Inflammatory macrophage treated with lipopolysaccharide for 4 hours (primary cell): ENCODE results near the gene IRF2BPL.
A peak's percentile ranks its signal among the peaks of the same experiment; 100 is the strongest.

Experiments
- DNase-seq: peaks from one replicate; pipeline ENCODE4 v3.0.0-alpha.2; 2020

IRF2BPL gene

GRCh38 chr14:77028384-77029231 lies at the start of gene IRF2BPL:
Gene IRF2BPL, minus strand, starts transcription at chr14:77028708. Its CDS starts 916 bp downstream, at chr14:77027792.
- DNase-seq = peak; percentile 97

- no peak for DNase-seq
These were observed 48.5 kb upstream of the IRF2BPL start for GRCh38 chr14:77077040-77077439.

- DNase-seq = no peak
These were observed 47.7 kb upstream of the IRF2BPL start for GRCh38 chr14:77076113-77076631.

DNA sequence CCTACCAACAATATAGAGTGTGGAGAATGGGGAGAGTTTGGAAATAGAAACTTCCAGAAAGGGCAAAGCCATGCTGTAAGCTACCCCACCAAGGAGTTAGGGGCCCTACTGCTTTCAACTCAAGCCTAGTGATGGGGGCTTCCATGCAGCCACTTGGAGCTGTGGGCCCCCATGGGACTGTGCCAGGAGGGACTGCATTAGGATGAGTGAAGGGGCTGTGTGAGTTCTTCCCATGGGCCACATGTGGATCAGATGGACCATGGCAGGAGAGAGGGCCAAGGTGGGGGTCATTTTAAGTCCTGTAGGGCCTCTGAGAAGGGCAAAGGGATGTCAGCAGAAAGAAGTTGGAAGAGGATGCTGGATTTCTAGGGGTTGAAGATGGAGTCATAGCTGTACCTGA lies 46.5 kb upstream of the IRF2BPL start:
- DNase-seq = no peak

DNA sequence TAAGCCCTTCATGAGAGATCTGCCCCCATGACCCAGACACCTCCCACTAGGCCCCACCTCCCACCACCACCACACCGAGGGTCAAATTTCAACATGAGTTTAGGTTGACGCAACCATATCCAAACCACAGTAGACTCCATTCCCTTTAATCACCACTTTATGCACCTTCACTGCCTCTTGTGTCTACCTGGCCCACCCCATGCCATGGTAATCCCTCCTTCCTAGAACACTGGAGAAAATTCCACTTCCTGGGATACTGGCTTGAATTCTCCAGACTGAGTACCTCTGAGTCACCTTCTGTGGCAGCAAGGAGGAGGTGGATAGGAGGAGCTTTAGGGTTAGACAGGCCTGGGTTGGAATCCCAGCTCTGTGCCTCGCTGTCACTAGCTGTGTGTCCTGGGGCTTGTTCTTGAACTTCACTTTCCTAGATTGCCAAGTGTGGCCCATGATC lies 43.5 kb upstream of the IRF2BPL start:
- DNase-seq = no peak

GRCh38 chr14:77069551-77069950 lies 41.0 kb upstream of the IRF2BPL start:
- no peak for DNase-seq

GRCh38 chr14:77068517-77069200 lies 40.2 kb upstream of the IRF2BPL start:
- no peak for DNase-seq

DNA sequence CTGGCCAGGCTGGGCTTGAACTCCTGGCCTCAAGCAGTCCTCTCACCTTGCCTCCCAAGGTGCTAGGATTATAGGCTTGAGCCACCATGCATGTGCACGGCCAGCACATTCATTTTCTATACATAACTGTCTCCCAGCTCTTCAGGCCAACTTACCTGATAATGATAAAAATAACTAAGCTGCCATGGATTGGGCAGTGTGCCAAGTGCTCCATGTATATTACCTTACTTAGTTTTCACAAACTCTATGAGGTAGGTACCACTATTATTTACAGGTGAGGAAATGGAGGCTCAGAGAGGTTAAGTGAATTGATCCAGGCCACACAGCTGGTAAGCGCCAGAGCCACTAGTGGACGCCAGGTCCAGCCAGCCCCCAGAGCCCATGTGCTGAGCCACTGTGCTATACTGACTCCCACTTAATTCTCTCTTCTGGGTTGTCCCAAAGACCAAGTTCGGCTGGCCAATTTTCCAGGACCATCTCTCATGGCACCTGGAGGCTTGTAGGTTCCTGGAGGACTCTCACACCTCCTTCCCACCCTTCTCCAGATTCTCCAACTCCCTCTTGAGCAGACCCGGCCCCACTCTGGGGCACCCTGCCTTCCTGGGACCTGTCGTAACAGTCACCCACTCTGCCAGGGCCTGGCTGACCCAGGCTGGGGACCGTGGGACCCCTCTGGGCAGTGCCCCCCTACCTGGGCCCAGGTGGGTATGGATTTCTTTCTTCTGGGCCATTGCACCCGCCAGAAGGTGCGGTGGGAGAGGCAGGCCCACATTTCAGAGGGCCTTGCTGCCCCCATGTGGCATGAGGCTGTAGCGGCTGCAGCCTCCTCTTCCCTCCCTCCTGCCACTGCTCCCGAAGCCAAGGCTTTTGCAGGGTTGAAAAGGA lies 39.4 kb upstream of the IRF2BPL start:
- peak; percentile 57 for DNase-seq

- DNase-seq = no peak
These were observed 38.2 kb upstream of the IRF2BPL start for GRCh38 chr14:77066578-77067172.

GRCh38 chr14:77065851-77066577 lies 37.5 kb upstream of the IRF2BPL start:
- peak; percentile 41 for DNase-seq

- no peak for DNase-seq
These were observed 36.1 kb upstream of the IRF2BPL start for GRCh38 chr14:77064521-77065178.

- DNase-seq = no peak
These were observed 35.2 kb upstream of the IRF2BPL start for GRCh38 chr14:77063571-77064171.

- no peak for DNase-seq
These were observed 33.8 kb upstream of the IRF2BPL start for GRCh38 chr14:77062261-77062660.

DNA sequence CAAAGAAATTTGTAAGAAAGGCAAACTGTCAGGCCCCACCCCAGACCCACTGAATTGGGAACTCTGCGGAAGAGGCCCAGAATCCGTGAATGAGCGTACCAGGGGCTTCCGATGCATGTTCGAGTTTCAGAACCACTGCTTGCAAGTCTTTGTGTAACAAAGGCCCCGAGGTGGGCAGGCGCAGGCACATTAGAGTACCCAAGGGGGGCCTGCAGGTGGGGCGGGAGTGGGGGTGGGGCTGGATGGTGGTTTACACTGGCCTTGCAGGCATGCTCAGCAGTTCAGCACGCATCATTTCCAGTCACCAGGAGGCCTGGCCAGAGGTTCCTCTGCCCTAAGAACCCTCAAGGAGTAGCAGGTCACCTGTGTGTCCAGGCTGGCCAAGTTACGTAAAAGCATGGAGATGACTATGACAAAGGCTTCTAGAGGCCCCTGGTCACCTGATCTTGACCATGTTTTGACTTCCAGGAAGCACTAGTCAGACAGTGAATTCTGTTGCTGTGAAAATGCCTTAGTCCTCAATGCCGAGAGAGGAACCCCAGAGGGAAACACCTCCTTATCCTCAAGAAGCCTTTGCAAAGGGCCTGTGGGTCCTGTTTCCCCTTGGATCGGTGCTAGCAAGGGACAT lies 33.2 kb upstream of the IRF2BPL start:
- peak; percentile 35 for DNase-seq

DNA sequence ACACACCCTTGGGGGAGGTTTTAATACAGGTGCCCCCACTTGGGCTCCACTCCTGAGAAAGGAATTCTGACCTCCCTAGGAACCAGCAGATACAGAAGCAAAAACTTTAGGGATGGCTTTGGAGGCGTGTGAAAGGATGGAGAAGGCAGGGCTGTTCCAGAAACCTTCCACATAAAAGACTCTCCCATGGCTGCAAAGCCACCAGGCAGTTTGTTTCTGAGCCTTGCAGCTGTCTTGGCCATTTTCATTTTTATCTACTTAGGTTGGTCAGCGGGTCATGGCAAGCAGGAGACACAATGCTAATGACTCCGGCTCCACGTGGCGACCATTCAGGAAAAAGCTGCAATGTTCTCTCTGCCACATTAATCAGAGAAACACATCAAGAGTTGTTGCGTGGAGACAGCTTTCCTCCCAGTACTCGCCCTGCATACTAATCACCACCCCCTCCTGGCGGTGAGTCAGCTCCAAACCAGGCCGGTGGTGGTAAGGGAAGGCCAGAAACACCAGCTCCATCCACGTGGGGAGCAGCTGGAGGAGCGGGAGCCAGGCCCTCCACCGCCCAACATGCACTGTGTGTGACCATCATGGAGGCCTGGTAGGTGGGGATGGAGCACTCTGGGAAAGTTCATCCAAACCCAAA lies 30.9 kb upstream of the IRF2BPL start:
- peak; percentile 66 for DNase-seq

- no peak for DNase-seq
These were observed 30.3 kb upstream of the IRF2BPL start for GRCh38 chr14:77058785-77059184.

- no peak for DNase-seq
These were observed 29.6 kb upstream of the IRF2BPL start for GRCh38 chr14:77058117-77058516.

- DNase-seq = no peak
These were observed 27.5 kb upstream of the IRF2BPL start for GRCh38 chr14:77055981-77056380.

- DNase-seq = no peak
These were observed 26.8 kb upstream of the IRF2BPL start for GRCh38 chr14:77055306-77055705.
